Tibial artery (tissue), 4 donors: ENCODE results near the gene NAAA.

Source experiments
- DNase-seq, 2 donors: peaks; one replicate each; pipeline ENCODE4 v3.0.0-alpha.2; 2019
- H3K27ac ChIP-seq, 2 donors: fragments of 200-600 bp; sonication (generic) in 1 of 2; 1 replicate in 1 of 2; 2 replicates in 1 of 2; pipeline ENCODE4 v1.5.1; 2018 to 2019; ENCODE audit warnings: mild to moderate bottlenecking in 1 of 2
- H3K27me3 ChIP-seq, 2 donors: fragments of 200-600 bp; sonication (generic) in 1 of 2; one replicate each; pipeline versions ENCODE4 v1.5.1 to v1.6.0; 2016 to 2019
- H3K36me3 ChIP-seq, 3 donors: fragments of 200-600 bp; sonication (generic) in 2 of 3; one replicate each; pipeline ENCODE4 v1.5.1; 2016 to 2019; ENCODE audit warnings: mild to moderate bottlenecking in 2 of 3
- H3K4me1 ChIP-seq, 4 donors: fragments of 200-600 bp; sonication (generic) in 2 of 4; 1 replicate in 3 of 4; 2 replicates in 1 of 4; pipeline ENCODE4 v1.5.1; 2016 to 2019
- H3K4me3 ChIP-seq, 2 donors: fragments of 200-600 bp; sonication (generic) in 1 of 2; 1 replicate in 1 of 2; 2 replicates in 1 of 2; pipeline ENCODE4 v1.5.1; 2018 to 2019; ENCODE audit warnings: mild to moderate bottlenecking in 2 of 2
- H3K9me3 ChIP-seq, 3 donors: fragments of 200-600 bp; sonication (generic) in 1 of 3; one replicate each; pipeline ENCODE4 v1.5.1; 2016 to 2019
- intact Hi-C: fragments of 100-400 bp; cut with DNase I; formaldehyde crosslinking; loops from one replicate; pipeline ENCODE4 v1.15.0; 2023; ENCODE audit warnings: low total_unique reads
- TF ChIP-seq, protein P1 (sequence below), 2 experiments: fragments of 200-600 bp in 1 of 2; fragments of 450-650 bp in 1 of 2; IDR thresholded peaks; one replicate each; pipeline ENCODE4 v1.5.1; 2017 to 2019; ENCODE audit warnings: antibody characterized with exemption in 2 of 2, mild to moderate bottlenecking in 1 of 2, moderate library complexity in 1 of 2

Gene NAAA

DNA sequence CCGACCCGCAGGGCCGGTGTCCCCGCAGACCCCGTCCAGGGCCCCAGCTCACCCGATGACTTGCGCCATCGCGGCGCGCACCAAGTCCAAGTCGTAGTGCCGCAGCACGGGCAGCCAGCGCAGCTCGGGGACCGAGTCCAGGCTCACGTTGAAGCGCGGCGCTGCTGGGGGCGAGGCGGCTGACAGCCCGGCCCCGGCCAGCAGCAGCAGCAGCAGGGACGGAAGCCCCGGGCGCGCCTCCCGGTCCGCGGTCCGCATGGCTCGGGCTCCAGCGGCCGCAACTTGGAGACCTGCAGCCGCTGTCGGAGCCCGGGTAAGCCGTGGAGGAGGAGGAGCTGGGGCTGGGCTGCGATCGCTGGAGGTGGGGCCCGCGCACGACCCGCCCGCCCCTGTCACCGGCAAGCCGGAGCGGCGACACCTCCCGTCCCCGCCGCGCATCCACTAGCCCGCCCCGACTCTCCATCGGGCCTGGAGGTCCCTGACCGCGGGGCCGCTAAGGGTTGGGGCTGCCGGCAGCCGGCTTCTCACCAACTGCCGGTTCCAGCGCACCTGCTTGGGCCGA lies at the start of gene NAAA:
TSS of gene NAAA (minus strand) at position 322 of the 562 bp plus-strand sequence. CDS start at position 258, 64 bp downstream.
- no peaks in the 10 kb centered on the region for H3K27me3 ChIP-seq
- intact Hi-C loops: no loop called here
- TF ChIP-seq, protein P1, sequence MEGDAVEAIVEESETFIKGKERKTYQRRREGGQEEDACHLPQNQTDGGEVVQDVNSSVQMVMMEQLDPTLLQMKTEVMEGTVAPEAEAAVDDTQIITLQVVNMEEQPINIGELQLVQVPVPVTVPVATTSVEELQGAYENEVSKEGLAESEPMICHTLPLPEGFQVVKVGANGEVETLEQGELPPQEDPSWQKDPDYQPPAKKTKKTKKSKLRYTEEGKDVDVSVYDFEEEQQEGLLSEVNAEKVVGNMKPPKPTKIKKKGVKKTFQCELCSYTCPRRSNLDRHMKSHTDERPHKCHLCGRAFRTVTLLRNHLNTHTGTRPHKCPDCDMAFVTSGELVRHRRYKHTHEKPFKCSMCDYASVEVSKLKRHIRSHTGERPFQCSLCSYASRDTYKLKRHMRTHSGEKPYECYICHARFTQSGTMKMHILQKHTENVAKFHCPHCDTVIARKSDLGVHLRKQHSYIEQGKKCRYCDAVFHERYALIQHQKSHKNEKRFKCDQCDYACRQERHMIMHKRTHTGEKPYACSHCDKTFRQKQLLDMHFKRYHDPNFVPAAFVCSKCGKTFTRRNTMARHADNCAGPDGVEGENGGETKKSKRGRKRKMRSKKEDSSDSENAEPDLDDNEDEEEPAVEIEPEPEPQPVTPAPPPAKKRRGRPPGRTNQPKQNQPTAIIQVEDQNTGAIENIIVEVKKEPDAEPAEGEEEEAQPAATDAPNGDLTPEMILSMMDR (IDR thresholded peaks at IDR 0.05): peak in 1 of 2 experiments; percentile 5
- H3K9me3 ChIP-seq: no peaks in the 10 kb centered on the region
- peak; percentile 69 to 93 for DNase-seq
- peak within 1 kb of the TSS; percentile 67 to 98 for H3K4me3 ChIP-seq
- H3K4me1 ChIP-seq: peaks cover 0 to 8% (median 4%) of the 10 kb centered on the region in 4 donors
- peak within 1 kb of the TSS; percentile 77 to 82 for H3K27ac ChIP-seq
- H3K36me3 ChIP-seq: peaks cover 0 to 8% (median 5%) of the 10 kb centered on the region in 3 donors

DNA sequence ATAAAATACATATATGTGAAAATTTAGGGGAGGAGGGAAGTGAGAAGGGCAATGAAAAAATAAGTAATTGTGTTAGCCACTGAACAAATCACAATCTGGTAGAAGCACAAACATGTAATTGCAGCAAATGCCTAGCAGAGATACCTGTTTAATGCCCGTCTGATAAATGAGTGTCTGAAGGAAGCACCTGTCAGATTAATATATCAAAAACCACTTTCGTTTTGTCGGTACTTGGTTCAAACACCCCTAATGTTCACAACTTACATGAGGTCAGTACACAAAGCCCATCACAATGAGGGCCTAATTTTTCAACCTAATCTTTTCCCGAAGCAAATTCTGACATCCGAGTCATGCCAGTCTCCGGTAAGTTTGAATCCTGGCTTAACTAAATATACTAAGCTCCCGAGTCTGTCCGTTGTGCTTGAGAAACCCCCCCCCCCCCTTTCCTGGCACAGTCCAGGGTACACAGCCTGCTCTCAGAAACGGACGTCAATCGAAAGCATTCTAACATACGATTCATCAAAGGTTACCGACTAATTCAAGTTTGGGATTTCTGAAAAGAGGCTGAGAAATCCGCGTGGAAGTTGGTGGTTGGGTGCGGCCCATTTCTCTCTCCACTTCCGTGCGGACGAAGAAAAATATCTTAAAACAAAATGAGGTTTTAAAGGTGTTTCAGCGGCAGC lies 49.2 kb upstream of the NAAA start:
- Histone ChIP-seq H3K9me3 (no peaks in the 10 kb centered on the region), H3K4me3 (peak overlapping the region; percentile 88 to 92), H3K36me3 (no peaks in the 10 kb centered on the region), H3K4me1 (peaks cover 0 to 29% (median 16%) of the 10 kb centered on the region in 4 donors), H3K27me3 (no peaks in the 10 kb centered on the region), H3K27ac (peak overlapping the region; percentile 72 to 77)
- intact Hi-C loops: loop anchor here (5.0 to 10.0 kb wide), 2 partner anchors 155 to 317 kb away; partner anchors contain the start of genes NUP54 and STBD1
- TF ChIP-seq, protein P1 (IDR thresholded peaks at IDR 0.05): no peak
- DNase-seq: no peak

DNA sequence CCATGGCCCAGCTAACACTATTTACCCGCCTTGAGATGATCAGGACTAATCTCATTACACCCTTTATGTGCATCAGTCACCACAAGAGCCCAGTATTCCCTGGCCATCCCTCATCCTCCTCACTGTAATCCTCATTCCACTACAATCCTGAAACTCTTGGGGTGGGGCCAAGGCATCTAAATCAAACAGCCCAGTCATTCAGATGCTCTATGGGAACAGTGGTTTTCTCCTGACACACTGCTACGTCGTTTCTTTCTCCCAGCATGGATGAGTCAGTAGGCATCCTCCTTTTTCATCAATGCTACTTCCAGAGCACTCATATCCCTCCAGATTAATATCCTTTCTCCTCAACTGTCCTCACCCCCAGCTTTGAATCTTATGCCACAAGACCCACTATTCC lies 44.3 kb upstream of the NAAA start:
- H3K36me3 ChIP-seq: peaks cover 14 to 32% (median 22%) of the 10 kb centered on the region in 3 donors
- no peaks in the 10 kb centered on the region for H3K27me3 ChIP-seq
- intact Hi-C loops: no loop called here
- peaks cover 0 to 24% (median 14%) of the 10 kb centered on the region in 4 donors for H3K4me1 ChIP-seq
- TF ChIP-seq, protein P1 (IDR thresholded peaks at IDR 0.05): no peak
- no peak for DNase-seq
- no peak overlapping the region for H3K4me3 ChIP-seq
- H3K27ac ChIP-seq: no peak overlapping the region
- no peaks in the 10 kb centered on the region for H3K9me3 ChIP-seq

DNA sequence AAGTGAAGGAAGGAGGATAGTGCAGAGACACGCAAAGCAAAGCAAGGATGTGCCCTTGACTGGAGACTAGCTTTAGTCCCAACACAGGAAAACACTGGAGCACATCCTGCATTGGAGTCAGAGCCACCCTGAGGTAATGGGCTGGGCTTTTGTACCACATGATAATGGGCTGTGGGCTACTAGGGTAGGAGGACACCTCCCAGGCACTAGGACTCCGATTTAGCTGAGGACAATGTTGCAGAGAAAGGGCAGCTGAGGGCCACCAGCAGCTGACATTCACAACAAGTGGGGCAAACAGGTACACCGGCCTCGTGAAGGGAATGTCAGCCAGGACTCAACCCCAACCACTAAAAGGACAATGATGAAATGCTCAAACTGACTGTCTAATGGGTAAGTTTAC lies 39.8 kb upstream of the NAAA start:
- Histone ChIP-seq H3K4me3 (no peak overlapping the region), H3K27me3 (no peaks in the 10 kb centered on the region), H3K27ac (no peak overlapping the region), H3K4me1 (no peaks in the 10 kb centered on the region), H3K36me3 (peaks cover 52 to 75% (median 58%) of the 10 kb centered on the region in 3 donors), H3K9me3 (no peaks in the 10 kb centered on the region)
- intact Hi-C loops: no loop called here
- TF ChIP-seq, protein P1 (IDR thresholded peaks at IDR 0.05): no peak
- no peak for DNase-seq

DNA sequence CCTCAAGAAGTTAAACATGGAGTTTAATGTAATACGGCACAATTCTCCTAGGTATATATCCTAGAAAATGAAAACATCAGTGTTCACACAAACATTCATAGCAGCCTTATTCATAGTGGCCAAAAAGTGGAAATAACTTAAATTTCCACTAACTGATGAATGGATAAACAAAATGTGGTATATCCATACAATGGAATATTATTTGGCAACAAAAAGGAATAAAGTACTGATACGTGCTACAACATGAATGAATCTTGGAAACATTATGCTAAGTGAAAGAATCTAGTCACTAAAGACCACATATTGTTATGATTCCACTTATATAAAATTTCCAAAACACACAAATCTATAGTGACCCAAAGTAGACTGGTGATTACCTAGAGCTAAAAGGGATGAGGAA lies 35.4 kb upstream of the NAAA start:
- Histone ChIP-seq H3K27ac (no peak overlapping the region), H3K27me3 (no peaks in the 10 kb centered on the region), H3K4me3 (no peak overlapping the region), H3K36me3 (peaks cover 88 to 98% (median 88%) of the 10 kb centered on the region in 3 donors), H3K9me3 (no peaks in the 10 kb centered on the region), H3K4me1 (no peaks in the 10 kb centered on the region)
- no peak for DNase-seq
- intact Hi-C loops: no loop called here
- TF ChIP-seq, protein P1 (IDR thresholded peaks at IDR 0.05): no peak
